Fibroblast of the aortic adventitia (primary cell): ENCODE results near the gene NDUFB2. TPM values are rescaled to one million over a fixed set of nuclear protein-coding genes. Genes with fewer than 3 reads are reported as not detected.

ENCODE experiments used
- DNase-seq: peaks from one replicate; pipeline ENCODE4 v3.0.0-alpha.2; 2010; ENCODE audit warnings: low read depth
- H3K4me3 ChIP-seq: 2 replicates; pipeline ENCODE4 v1.5.1; 2011; ENCODE audit warnings: low read depth, mild to moderate bottlenecking, control low read depth, low read length, moderate library complexity
- CTCF ChIP-seq: IDR thresholded peaks from 2 replicates; pipeline ENCODE4 v1.5.1; 2011; ENCODE audit warnings: mild to moderate bottlenecking, low read length, control low read depth, inconsistent platforms; ENCODE audit not compliant: insufficient read depth
- total RNA-seq: library from RNA; depleted of rRNA; stranded (reverse); fragments of >200 nt; gene quantifications from 2 replicates; pipeline ENCODE4 v1.2.3, GENCODE V29; 2012; ENCODE audit warnings: low replicate concordance

The NDUFB2 gene
- total RNA-seq, 1 donor: 161 TPM

- no peak for DNase-seq
- no peak for TF ChIP-seq CTCF
- no peak overlapping the region for H3K4me3 ChIP-seq
Measured at GRCh38 chr7:140744005-140744404, 47.5 kb downstream of the NDUFB2 start.

- TF ChIP-seq CTCF: no peak
- no peak overlapping the region for H3K4me3 ChIP-seq
- DNase-seq: no peak
Measured at GRCh38 chr7:140745266-140746058, 49.0 kb downstream of the NDUFB2 start.

- H3K4me3 ChIP-seq: no peak overlapping the region
- no peak for TF ChIP-seq CTCF
- no peak for DNase-seq
Measured at GRCh38 chr7:140746751-140747150, 50.2 kb downstream of the NDUFB2 start.

- no peak for DNase-seq
- no peak overlapping the region for H3K4me3 ChIP-seq
- no peak for TF ChIP-seq CTCF
Measured at GRCh38 chr7:140752533-140752932, 56.0 kb downstream of the NDUFB2 start.

GRCh38 chr7:140754506-140754905 lies 58.0 kb downstream of the NDUFB2 start:
- no peak for DNase-seq
- TF ChIP-seq CTCF: no peak
- H3K4me3 ChIP-seq: no peak overlapping the region

Other genes with a start within 250 kb of the NDUFB2 start
- 52.6 and 132 TPM in 2 replicates for gene MKRN1, start 217.2 kb upstream of the NDUFB2 start, total RNA-seq
- gene DENND2A, start 55.9 kb upstream of the NDUFB2 start, total RNA-seq: 10.8 and 17.7 TPM in 2 replicates
- gene ADCK2, start 23.8 kb upstream of the NDUFB2 start, total RNA-seq: 14.1 and 20.5 TPM in 2 replicates
- gene BRAF, start 228.2 kb downstream of the NDUFB2 start, total RNA-seq: 29.9 and 38.7 TPM in 2 replicates